Endodermal cell (in vitro differentiated cells): ENCODE data around the gene LRRC10B. TPM values are rescaled to one million over a fixed set of nuclear protein-coding genes. Genes with fewer than 3 reads are reported as not detected.

Experiments used
- DNase-seq: peaks from one replicate; pipeline ENCODE4 v3.0.0-alpha.2; 2017
- H3K27ac ChIP-seq: 2 replicates; pipeline ENCODE4 v1.5.1; 2013; ENCODE audit warnings: mild to moderate bottlenecking, low read depth, low read length, moderate library complexity
- H3K27me3 ChIP-seq: 2 replicates; pipeline ENCODE4 v1.6.1; 2013; ENCODE audit warnings: mild to moderate bottlenecking, low read length, moderate library complexity; ENCODE audit not compliant: insufficient read depth, control insufficient read depth, poor library complexity, severe bottlenecking
- H3K36me3 ChIP-seq: 2 replicates; pipeline ENCODE4 v1.7.0; 2013; ENCODE audit warnings: mild to moderate bottlenecking, low read length, moderate library complexity; ENCODE audit not compliant: control insufficient read depth, insufficient read depth
- H3K4me1 ChIP-seq: one replicate; pipeline ENCODE4 v1.7.0; 2013; ENCODE audit warnings: low read length; ENCODE audit not compliant: control insufficient read depth, insufficient read depth
- H3K4me3 ChIP-seq: 2 replicates; pipeline ENCODE4 v1.5.1; 2013; ENCODE audit warnings: mild to moderate bottlenecking, low read length, moderate library complexity
- H3K9ac ChIP-seq: 2 replicates; pipeline ENCODE4 v1.6.1; 2013; ENCODE audit warnings: mild to moderate bottlenecking, low read length, moderate library complexity; ENCODE audit not compliant: poor library complexity, severe bottlenecking; ENCODE audit errors: extremely low read depth
- H3K9me3 ChIP-seq: 2 replicates; pipeline ENCODE4 v1.6.1; 2013; ENCODE audit warnings: mild to moderate bottlenecking, low read length, moderate library complexity; ENCODE audit not compliant: control insufficient read depth
- H3K27ac Mint-ChIP-seq: 2 replicates; pipeline ENCODE4 v1.8.0; 2020; ENCODE audit warnings: mixed read lengths
- H3K27me3 Mint-ChIP-seq: 2 replicates; pipeline ENCODE4 v1.8.0; 2021; ENCODE audit warnings: mild to moderate bottlenecking, mixed read lengths; ENCODE audit not compliant: insufficient read depth
- H3K36me3 Mint-ChIP-seq: 2 replicates; pipeline ENCODE4 v1.8.0; 2020; ENCODE audit warnings: low read depth, mixed read lengths
- H3K4me1 Mint-ChIP-seq: 2 replicates; pipeline ENCODE4 v1.8.0; 2020; ENCODE audit warnings: mixed read lengths
- H3K4me3 Mint-ChIP-seq: 2 replicates; pipeline ENCODE4 v1.8.0; 2020; ENCODE audit warnings: mild to moderate bottlenecking, moderate library complexity, mixed read lengths
- H3K9me3 Mint-ChIP-seq: 2 replicates; pipeline ENCODE4 v1.8.0; 2020; ENCODE audit warnings: mild to moderate bottlenecking, mixed read lengths
- CTCF ChIP-seq: fragments of 200-600 bp; sonication (generic); conservative IDR thresholded peaks from 2 replicates; pipeline ENCODE4 v1.5.0; 2021; ENCODE audit warnings: antibody characterized with exemption, mild to moderate bottlenecking
- WGBS, 2 experiments: methylation state at CpG; one replicate each; pipeline versions ENCODE4 v1.1.5 to v1.1.7; 2013; ENCODE audit warnings: missing lambda C conversion rate in 2 of 2, mixed read lengths in 1 of 2; ENCODE audit not compliant: insufficient coverage in 1 of 2, insufficient read length in 1 of 2; 5-methylcytosine and 5-hydroxymethylcytosine counted together
- total RNA-seq, 2 donors: library from RNA; stranded (reverse); fragmentation: NEBNext Ultra II Directional in 1 of 2; extraction: Animal tissue kit (Norgen Biotek cat#: 25700) in 1 of 2; gene quantifications; 2 replicates in 1 of 2; 3 replicates in 1 of 2; pipeline ENCODE4 v1.2.1, GENCODE V29; 2021

The LRRC10B gene
- total RNA-seq, 2 donors from 2014 or later, result 0.11 to 0.69 TPM

- Mint-ChIP-seq H3K27ac (no peak overlapping the region), H3K36me3 (no peaks in the 10 kb centered on the region), H3K9me3 (no peaks in the 10 kb centered on the region), H3K27me3 (no peaks in the 10 kb centered on the region), H3K4me3 (no peak overlapping the region), H3K4me1 (peaks cover 10% of the 10 kb centered on the region)
- DNase-seq, result peak; percentile 88
- 53 to 56% methylated on average over 17 to 23 of the region's 23 CpGs for WGBS, 2 experiments
- TF ChIP-seq CTCF, result peak; percentile 100
- Histone ChIP-seq H3K9me3 (no peaks in the 10 kb centered on the region), H3K27ac (no peak overlapping the region), H3K36me3 (no peaks in the 10 kb centered on the region), H3K9ac (no peak overlapping the region), H3K4me1 (no peaks in the 10 kb centered on the region), H3K4me3 (no peak overlapping the region), H3K27me3 (no peaks in the 10 kb centered on the region)
These were observed 8.4 kb downstream of the LRRC10B start for GRCh38 chr11:61516675-61517572.

- Histone ChIP-seq H3K27ac (no peak overlapping the region), H3K4me3 (no peak overlapping the region), H3K9ac (no peak overlapping the region), H3K9me3 (no peaks in the 10 kb centered on the region), H3K27me3 (no peaks in the 10 kb centered on the region), H3K36me3 (no peaks in the 10 kb centered on the region), H3K4me1 (no peaks in the 10 kb centered on the region)
- Mint-ChIP-seq H3K4me3 (no peak overlapping the region), H3K27ac (no peak overlapping the region), H3K4me1 (peaks cover 4% of the 10 kb centered on the region), H3K36me3 (no peaks in the 10 kb centered on the region), H3K27me3 (no peaks in the 10 kb centered on the region), H3K9me3 (no peaks in the 10 kb centered on the region)
- no peak for TF ChIP-seq CTCF
- no peak for DNase-seq
- WGBS, 2 experiments, result 86 to 88% methylated on average over 13 to 22 of the region's 23 CpGs
These were observed 9.7 kb downstream of the LRRC10B start for GRCh38 chr11:61518032-61518795.

- Mint-ChIP-seq H3K36me3 (no peaks in the 10 kb centered on the region), H3K9me3 (no peaks in the 10 kb centered on the region), H3K4me1 (peaks cover 10% of the 10 kb centered on the region), H3K27ac (no peak overlapping the region), H3K4me3 (no peak overlapping the region), H3K27me3 (peaks cover 1% of the 10 kb centered on the region)
- DNase-seq, result no peak
- Histone ChIP-seq H3K4me3 (no peak overlapping the region), H3K36me3 (no peaks in the 10 kb centered on the region), H3K27ac (no peak overlapping the region), H3K9ac (no peak overlapping the region), H3K9me3 (no peaks in the 10 kb centered on the region), H3K27me3 (no peaks in the 10 kb centered on the region), H3K4me1 (peaks cover 3% of the 10 kb centered on the region)
- WGBS, 2 experiments, result 89 to 92% methylated on average over 9 to 15 of the region's 15 CpGs
- no peak for TF ChIP-seq CTCF
These were observed 14.3 kb downstream of the LRRC10B start for GRCh38 chr11:61522881-61523280.
